Endothelial cell (in vitro differentiated cells): ENCODE data around the gene ZNF816. TPM values are rescaled to one million over a fixed set of nuclear protein-coding genes. Genes with fewer than 3 reads are reported as not detected.
"Not testable (repeated sequence)": the region's sequence is repeated elsewhere in the genome, so short reads cannot be mapped to it uniquely, and the experiment has no call there.

ENCODE experiments used
- DNase-seq: peaks from one replicate; pipeline ENCODE4 v3.0.0; 2021; ENCODE audit warnings: low spot score
- H3K27ac Mint-ChIP-seq: one replicate; pipeline ENCODE4 v1.8.0; 2021; ENCODE audit warnings: mixed read lengths, inconsistent platforms; ENCODE audit not compliant: unreplicated experiment
- H3K27me3 Mint-ChIP-seq: one replicate; pipeline ENCODE4 v1.8.0; 2021; ENCODE audit warnings: mild to moderate bottlenecking, moderate library complexity, mixed read lengths, inconsistent platforms; ENCODE audit not compliant: unreplicated experiment
- H3K36me3 Mint-ChIP-seq: one replicate; pipeline ENCODE4 v1.8.0; 2021; ENCODE audit warnings: mild to moderate bottlenecking, low read depth, mixed read lengths, inconsistent platforms; ENCODE audit not compliant: unreplicated experiment
- H3K4me1 Mint-ChIP-seq: one replicate; pipeline ENCODE4 v1.8.0; 2021; ENCODE audit warnings: mild to moderate bottlenecking, mixed read lengths, inconsistent platforms; ENCODE audit not compliant: unreplicated experiment
- H3K4me3 Mint-ChIP-seq: one replicate; pipeline ENCODE4 v1.8.0; 2021; ENCODE audit warnings: mild to moderate bottlenecking, mixed read lengths, inconsistent platforms; ENCODE audit not compliant: unreplicated experiment
- H3K9me3 Mint-ChIP-seq: one replicate; pipeline ENCODE4 v1.8.0; 2021; ENCODE audit warnings: mixed read lengths, inconsistent platforms; ENCODE audit not compliant: unreplicated experiment
- total RNA-seq: library from RNA; stranded (reverse); fragmentation: NEBNext Ultra II Directional; extraction: Animal tissue kit (Norgen Biotek cat#: 25700); gene quantifications from one replicate; pipeline ENCODE4 v1.2.1, GENCODE V29; 2021; ENCODE audit not compliant: unreplicated experiment
- TF ChIP-seq, protein P1 (sequence below): fragments of 200-600 bp; sonication (generic); IDR thresholded peaks from one replicate; pipeline ENCODE4 v1.5.0; 2021; ENCODE audit warnings: antibody characterized with exemption; ENCODE audit not compliant: unreplicated experiment

The ZNF816 gene
- total RNA-seq, 1 donor from 2014 or later = 16.5 TPM

GRCh38 chr19:52942386-52943133 lies 20.1 kb downstream of the ZNF816 start:
- peak overlapping the region; percentile 96 for H3K27ac Mint-ChIP-seq
- TF ChIP-seq, protein P1, sequence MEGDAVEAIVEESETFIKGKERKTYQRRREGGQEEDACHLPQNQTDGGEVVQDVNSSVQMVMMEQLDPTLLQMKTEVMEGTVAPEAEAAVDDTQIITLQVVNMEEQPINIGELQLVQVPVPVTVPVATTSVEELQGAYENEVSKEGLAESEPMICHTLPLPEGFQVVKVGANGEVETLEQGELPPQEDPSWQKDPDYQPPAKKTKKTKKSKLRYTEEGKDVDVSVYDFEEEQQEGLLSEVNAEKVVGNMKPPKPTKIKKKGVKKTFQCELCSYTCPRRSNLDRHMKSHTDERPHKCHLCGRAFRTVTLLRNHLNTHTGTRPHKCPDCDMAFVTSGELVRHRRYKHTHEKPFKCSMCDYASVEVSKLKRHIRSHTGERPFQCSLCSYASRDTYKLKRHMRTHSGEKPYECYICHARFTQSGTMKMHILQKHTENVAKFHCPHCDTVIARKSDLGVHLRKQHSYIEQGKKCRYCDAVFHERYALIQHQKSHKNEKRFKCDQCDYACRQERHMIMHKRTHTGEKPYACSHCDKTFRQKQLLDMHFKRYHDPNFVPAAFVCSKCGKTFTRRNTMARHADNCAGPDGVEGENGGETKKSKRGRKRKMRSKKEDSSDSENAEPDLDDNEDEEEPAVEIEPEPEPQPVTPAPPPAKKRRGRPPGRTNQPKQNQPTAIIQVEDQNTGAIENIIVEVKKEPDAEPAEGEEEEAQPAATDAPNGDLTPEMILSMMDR = no peak
- peaks cover 16% of the 10 kb centered on the region for H3K36me3 Mint-ChIP-seq
- peaks cover 6% of the 10 kb centered on the region for H3K27me3 Mint-ChIP-seq
- peak overlapping the region; percentile 98 for H3K4me3 Mint-ChIP-seq
- H3K4me1 Mint-ChIP-seq = peaks cover 34% of the 10 kb centered on the region
- peak; percentile 92 for DNase-seq
- no peaks in the 10 kb centered on the region for H3K9me3 Mint-ChIP-seq

GRCh38 chr19:52941941-52942385 lies 20.7 kb downstream of the ZNF816 start:
- Mint-ChIP-seq H3K4me3 (peak overlapping the region; percentile 98), H3K36me3 (peaks cover 18% of the 10 kb centered on the region), H3K4me1 (peaks cover 37% of the 10 kb centered on the region), H3K9me3 (no peaks in the 10 kb centered on the region), H3K27me3 (peaks cover 8% of the 10 kb centered on the region), H3K27ac (peak overlapping the region; percentile 96)
- TF ChIP-seq, protein P1 = no peak
- no peak for DNase-seq

DNA sequence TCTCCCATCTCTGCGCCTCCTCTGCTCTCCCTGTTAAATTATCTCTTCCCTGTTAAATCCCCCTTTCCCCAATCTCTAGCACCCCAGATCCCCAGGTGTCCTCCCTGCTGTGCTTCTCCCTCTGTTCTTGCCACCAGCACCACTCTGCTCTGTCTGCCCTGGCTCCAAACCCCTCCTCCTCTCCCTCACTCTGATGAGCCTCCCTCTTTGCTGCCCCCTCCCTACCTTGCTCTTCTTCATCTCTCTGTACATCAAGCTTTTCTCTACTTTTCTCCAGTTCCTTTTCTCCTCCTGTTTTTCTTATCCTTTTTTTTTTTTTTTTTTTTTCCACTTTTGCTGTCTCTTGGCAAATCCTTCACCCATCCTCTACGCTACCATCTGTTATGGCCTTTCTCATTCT lies 21.2 kb downstream of the ZNF816 start:
- Mint-ChIP-seq H3K27ac (peak overlapping the region; percentile 96), H3K4me1 (peaks cover 41% of the 10 kb centered on the region), H3K4me3 (peak overlapping the region; percentile 98), H3K36me3 (peaks cover 23% of the 10 kb centered on the region)
- H3K9me3 Mint-ChIP-seq, H3K27me3 Mint-ChIP-seq, DNase-seq: not testable (repeated sequence)

DNA sequence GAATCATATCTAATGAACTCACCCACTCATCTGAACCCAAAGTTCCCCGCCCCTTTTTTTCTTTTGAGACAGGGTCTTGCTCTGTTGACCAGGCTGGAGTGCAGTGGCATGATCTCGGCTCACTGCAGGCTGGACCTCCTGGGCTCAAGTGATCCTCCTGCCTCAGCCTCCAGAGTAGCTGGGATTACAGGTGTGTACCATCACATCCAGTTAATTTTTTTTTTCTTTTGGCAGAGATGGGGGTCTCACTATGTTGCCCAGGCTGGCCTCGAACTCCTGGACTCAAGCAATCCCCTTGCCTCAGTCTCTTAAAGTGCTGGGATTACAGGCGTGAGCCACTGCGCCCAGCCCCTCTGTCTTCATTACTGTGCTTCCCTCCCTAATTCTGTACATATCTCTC lies 21.8 kb downstream of the ZNF816 start:
- Mint-ChIP-seq H3K4me1 (peaks cover 44% of the 10 kb centered on the region), H3K4me3 (peak overlapping the region; percentile 98), H3K36me3 (peaks cover 20% of the 10 kb centered on the region)
- not testable (repeated sequence) for DNase-seq, H3K9me3 Mint-ChIP-seq, H3K27me3 Mint-ChIP-seq, H3K27ac Mint-ChIP-seq

GRCh38 chr19:52938761-52939160 lies 23.9 kb downstream of the ZNF816 start:
- peaks cover 19% of the 10 kb centered on the region for H3K36me3 Mint-ChIP-seq
- no peaks in the 10 kb centered on the region for H3K9me3 Mint-ChIP-seq
- no peak overlapping the region for H3K27ac Mint-ChIP-seq
- TF ChIP-seq, protein P1 = no peak
- H3K27me3 Mint-ChIP-seq = peaks cover 9% of the 10 kb centered on the region
- peaks cover 39% of the 10 kb centered on the region for H3K4me1 Mint-ChIP-seq
- H3K4me3 Mint-ChIP-seq = peak overlapping the region; percentile 22
- no peak for DNase-seq

DNA sequence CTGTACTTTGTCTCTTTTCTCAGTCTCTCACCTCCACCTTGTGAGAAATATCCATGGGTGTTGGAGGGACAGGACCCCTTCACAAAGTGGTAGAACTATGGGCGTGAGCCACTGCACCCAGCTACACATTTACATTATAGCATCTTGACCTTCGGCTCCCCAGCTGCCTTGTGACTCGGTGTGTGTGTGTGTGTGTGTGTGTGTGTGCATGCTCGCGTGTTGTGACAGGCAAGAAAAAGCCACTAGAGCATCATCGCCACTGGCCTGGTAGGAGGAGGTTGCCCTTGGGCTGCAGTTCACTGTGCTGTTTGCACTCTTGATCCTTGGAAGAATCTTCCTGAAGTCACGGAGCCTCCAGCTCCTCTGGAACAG lies 25.7 kb downstream of the ZNF816 start:
- peak overlapping the region; percentile 26 for H3K4me3 Mint-ChIP-seq
- peaks cover 36% of the 10 kb centered on the region for H3K4me1 Mint-ChIP-seq
- TF ChIP-seq, protein P1 = no peak
- no peak for DNase-seq
- peak overlapping the region; percentile 91 for H3K27ac Mint-ChIP-seq
- no peaks in the 10 kb centered on the region for H3K9me3 Mint-ChIP-seq
- H3K36me3 Mint-ChIP-seq = peaks cover 19% of the 10 kb centered on the region
- peaks cover 9% of the 10 kb centered on the region for H3K27me3 Mint-ChIP-seq
